ENCODE measurements around the gene PIR. TPM values are rescaled to one million over a fixed set of nuclear protein-coding genes. Genes with fewer than 3 reads are reported as not detected.

The PIR gene
- total and polyA plus RNA-seq, 2 donors (not counting 1 experiment from before 2014, with no cell fraction given), result 0.22 TPM; not detected in 1

DNA sequence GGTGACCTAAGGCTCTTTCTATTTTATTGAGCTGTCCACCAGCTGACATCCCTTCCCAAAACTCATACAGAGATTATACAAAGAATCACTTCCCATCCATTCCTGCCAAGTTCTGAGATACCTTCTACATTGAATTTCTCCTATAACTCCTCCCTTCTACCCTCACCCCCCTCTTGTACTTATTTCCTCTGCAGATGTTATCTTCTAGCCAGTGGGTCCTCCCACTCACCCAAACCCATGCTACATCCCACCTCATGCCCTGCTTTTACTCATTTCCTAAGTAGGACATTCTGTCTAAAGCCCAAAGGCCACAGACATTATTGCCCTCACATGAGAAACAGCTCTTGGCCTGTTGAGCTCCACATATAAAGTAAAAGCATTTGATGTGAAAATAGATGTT lies 36.0 kb upstream of the PIR start:
- peaks cover 0 to 2% (median 0%) of the 10 kb centered on the region in 4 experiments for H3K27me3 ChIP-seq (replicated peaks in 1 of 4; ENCODE audit: control extremely low read depth in 1 of 4, control insufficient read depth in 3 of 4, insufficient read depth in 4 of 4, low read length in 3 of 4)
- no peaks in the 10 kb centered on the region for H3K79me2 ChIP-seq (ENCODE audit: control insufficient read depth, insufficient read depth, low read length)
- no peak overlapping the region for H3K27ac Mint-ChIP-seq
- CTCF ChIA-PET, result no interaction called here
- H3K9me3 ChIP-seq (ENCODE audit: control extremely low read depth in 1 of 3, control insufficient read depth in 2 of 3, insufficient read depth in 1 of 3, low read length in 2 of 3), result no peaks in the 10 kb centered on the region
- no peak for ATAC-seq (ENCODE audit: low read depth)
- H3K9me3 Mint-ChIP-seq (ENCODE audit: insufficient read depth), result no peaks in the 10 kb centered on the region
- H3K4me2 ChIP-seq (replicated peaks; ENCODE audit: low read depth, low read length, poor library complexity, severe bottlenecking), result no peak overlapping the region
- no peak overlapping the region for H3K4me3 Mint-ChIP-seq
- no peak overlapping the region for H3K4me3 ChIP-seq (ENCODE audit: control extremely low read depth in 1 of 5, extremely low read depth in 1 of 5, insufficient read depth in 1 of 5, low read depth in 2 of 5, low read length in 4 of 5)
- no peaks in the 10 kb centered on the region for H3K36me3 ChIP-seq (replicated peaks in 1 of 2; ENCODE audit: control extremely low read depth in 1 of 2, control insufficient read depth in 1 of 2, extremely low read depth in 1 of 2, insufficient read depth in 2 of 2, low read length in 1 of 2)
- no peaks in the 10 kb centered on the region for H3K27me3 Mint-ChIP-seq
- H3K4me1 ChIP-seq (ENCODE audit: control insufficient read depth in 2 of 2, insufficient read depth in 2 of 2, low read length in 2 of 2), result no peaks in the 10 kb centered on the region
- DNase-seq, result no peak
- no peak overlapping the region for H3K9ac ChIP-seq (ENCODE audit: low read length)
- H3K4me1 Mint-ChIP-seq, result no peaks in the 10 kb centered on the region
- no peaks in the 10 kb centered on the region for H4K20me1 ChIP-seq (ENCODE audit: control insufficient read depth, insufficient read depth, low read length, poor library complexity, severe bottlenecking)
- no peak overlapping the region for H3K27ac ChIP-seq (ENCODE audit: low read length in 2 of 2)
- intact Hi-C loops (cut with micrococcal nuclease), result no loop called here
- POLR2A ChIA-PET, result no interaction called here
- TF ChIP-seq EZH2 (IDR thresholded peaks at IDR 0.05; ENCODE audit: borderline replicate concordance, insufficient read depth, low read depth, low read length, poor library complexity, severe bottlenecking), result no peak
- TF ChIP-seq, protein P1, sequence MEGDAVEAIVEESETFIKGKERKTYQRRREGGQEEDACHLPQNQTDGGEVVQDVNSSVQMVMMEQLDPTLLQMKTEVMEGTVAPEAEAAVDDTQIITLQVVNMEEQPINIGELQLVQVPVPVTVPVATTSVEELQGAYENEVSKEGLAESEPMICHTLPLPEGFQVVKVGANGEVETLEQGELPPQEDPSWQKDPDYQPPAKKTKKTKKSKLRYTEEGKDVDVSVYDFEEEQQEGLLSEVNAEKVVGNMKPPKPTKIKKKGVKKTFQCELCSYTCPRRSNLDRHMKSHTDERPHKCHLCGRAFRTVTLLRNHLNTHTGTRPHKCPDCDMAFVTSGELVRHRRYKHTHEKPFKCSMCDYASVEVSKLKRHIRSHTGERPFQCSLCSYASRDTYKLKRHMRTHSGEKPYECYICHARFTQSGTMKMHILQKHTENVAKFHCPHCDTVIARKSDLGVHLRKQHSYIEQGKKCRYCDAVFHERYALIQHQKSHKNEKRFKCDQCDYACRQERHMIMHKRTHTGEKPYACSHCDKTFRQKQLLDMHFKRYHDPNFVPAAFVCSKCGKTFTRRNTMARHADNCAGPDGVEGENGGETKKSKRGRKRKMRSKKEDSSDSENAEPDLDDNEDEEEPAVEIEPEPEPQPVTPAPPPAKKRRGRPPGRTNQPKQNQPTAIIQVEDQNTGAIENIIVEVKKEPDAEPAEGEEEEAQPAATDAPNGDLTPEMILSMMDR (IDR thresholded peaks at IDR 0.05), result no peak
- H2AFZ ChIP-seq (ENCODE audit: insufficient read depth, low read depth, low read length, poor library complexity, severe bottlenecking), result no peak overlapping the region

GRCh38 chrX:15525664-15526416 lies 32.7 kb upstream of the PIR start:
- H3K27me3 ChIP-seq (replicated peaks in 1 of 4; ENCODE audit: control extremely low read depth in 1 of 4, control insufficient read depth in 3 of 4, insufficient read depth in 4 of 4, low read length in 3 of 4), result peaks cover 0 to 2% (median 0%) of the 10 kb centered on the region in 4 experiments
- H3K4me3 Mint-ChIP-seq, result no peak overlapping the region
- no peak overlapping the region for H3K4me3 ChIP-seq (ENCODE audit: control extremely low read depth in 1 of 5, extremely low read depth in 1 of 5, insufficient read depth in 1 of 5, low read depth in 2 of 5, low read length in 4 of 5)
- peaks cover 3% of the 10 kb centered on the region for H3K27me3 Mint-ChIP-seq
- DNase-seq (no peak), ATAC-seq (ENCODE audit: low read depth) (no peak)
- TF ChIP-seq, protein P1 (IDR thresholded peaks at IDR 0.05), result no peak
- no peak for TF ChIP-seq EZH2 (IDR thresholded peaks at IDR 0.05; ENCODE audit: borderline replicate concordance, insufficient read depth, low read depth, low read length, poor library complexity, severe bottlenecking)
- no peaks in the 10 kb centered on the region for H3K4me1 ChIP-seq (ENCODE audit: control insufficient read depth in 2 of 2, insufficient read depth in 2 of 2, low read length in 2 of 2)
- no peaks in the 10 kb centered on the region for H3K79me2 ChIP-seq (ENCODE audit: control insufficient read depth, insufficient read depth, low read length)
- H3K36me3 ChIP-seq (replicated peaks in 1 of 2; ENCODE audit: control extremely low read depth in 1 of 2, control insufficient read depth in 1 of 2, extremely low read depth in 1 of 2, insufficient read depth in 2 of 2, low read length in 1 of 2), result no peaks in the 10 kb centered on the region
- H3K4me1 Mint-ChIP-seq, result no peaks in the 10 kb centered on the region
- CTCF ChIA-PET, result no interaction called here
- no peaks in the 10 kb centered on the region for H3K9me3 ChIP-seq (ENCODE audit: control extremely low read depth in 1 of 3, control insufficient read depth in 2 of 3, insufficient read depth in 1 of 3, low read length in 2 of 3)
- intact Hi-C loops (cut with micrococcal nuclease), result no loop called here
- H4K20me1 ChIP-seq (ENCODE audit: control insufficient read depth, insufficient read depth, low read length, poor library complexity, severe bottlenecking), result no peaks in the 10 kb centered on the region
- H2AFZ ChIP-seq (ENCODE audit: insufficient read depth, low read depth, low read length, poor library complexity, severe bottlenecking), result no peak overlapping the region
- no peak overlapping the region for H3K9ac ChIP-seq (ENCODE audit: low read length)
- WGBS (ENCODE audit: insufficient coverage), result no CpG with 5 or more reads among the region's 8 CpGs
- H3K27ac Mint-ChIP-seq, result no peak overlapping the region
- POLR2A ChIA-PET, result no interaction called here
- no peak overlapping the region for H3K4me2 ChIP-seq (replicated peaks; ENCODE audit: low read depth, low read length, poor library complexity, severe bottlenecking)
- no peaks in the 10 kb centered on the region for H3K9me3 Mint-ChIP-seq (ENCODE audit: insufficient read depth)
- H3K27ac ChIP-seq (ENCODE audit: low read length in 2 of 2), result no peak overlapping the region
